Epithelial cell of proximal tubule (primary cell): ENCODE data around the gene PARN. TPM values are rescaled to one million over a fixed set of nuclear protein-coding genes. Genes with fewer than 3 reads are reported as not detected.
A peak's percentile ranks its signal among the peaks of the same experiment; 100 is the strongest.

ENCODE experiments used
- DNase-seq: peaks from one replicate; pipeline ENCODE4 v3.0.0-alpha.2; 2011; ENCODE audit warnings: low read depth
- H3K4me3 ChIP-seq: 2 replicates; pipeline ENCODE4 v1.5.1; 2011; ENCODE audit warnings: low read depth, mild to moderate bottlenecking, low read length
- total RNA-seq: library from RNA; depleted of rRNA; stranded (reverse); fragments of >200 nt; gene quantifications from 2 replicates; pipeline ENCODE4 v1.2.3, GENCODE V29; 2015
- TF ChIP-seq, protein P1 (sequence below): conservative IDR thresholded peaks from 2 replicates; pipeline ENCODE4 v1.5.1; 2012; ENCODE audit warnings: low read depth, mild to moderate bottlenecking, low read length

The PARN gene
- total RNA-seq, 1 donor from 2014 or later, result 28.5 TPM

DNA sequence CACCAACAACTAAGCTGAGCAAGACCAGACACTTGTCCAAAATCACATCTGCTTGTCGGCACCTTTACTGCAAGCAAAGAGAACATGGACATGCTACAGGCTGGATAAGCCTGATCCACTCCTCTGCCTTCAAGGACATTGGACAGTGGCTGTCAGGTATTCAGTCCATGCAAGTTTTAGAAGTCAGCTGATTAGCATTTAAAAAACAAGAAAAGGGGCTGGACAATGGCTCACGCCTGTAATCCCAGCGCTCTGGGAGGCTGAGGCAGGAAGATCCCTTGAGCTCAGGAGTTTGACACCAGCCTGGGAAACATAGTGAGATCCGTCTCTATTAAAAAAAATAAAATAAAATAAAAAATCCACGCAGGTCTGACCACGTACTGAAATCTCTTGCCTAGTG lies 20.3 kb downstream of the PARN start:
- no peak for DNase-seq
- TF ChIP-seq, protein P1, sequence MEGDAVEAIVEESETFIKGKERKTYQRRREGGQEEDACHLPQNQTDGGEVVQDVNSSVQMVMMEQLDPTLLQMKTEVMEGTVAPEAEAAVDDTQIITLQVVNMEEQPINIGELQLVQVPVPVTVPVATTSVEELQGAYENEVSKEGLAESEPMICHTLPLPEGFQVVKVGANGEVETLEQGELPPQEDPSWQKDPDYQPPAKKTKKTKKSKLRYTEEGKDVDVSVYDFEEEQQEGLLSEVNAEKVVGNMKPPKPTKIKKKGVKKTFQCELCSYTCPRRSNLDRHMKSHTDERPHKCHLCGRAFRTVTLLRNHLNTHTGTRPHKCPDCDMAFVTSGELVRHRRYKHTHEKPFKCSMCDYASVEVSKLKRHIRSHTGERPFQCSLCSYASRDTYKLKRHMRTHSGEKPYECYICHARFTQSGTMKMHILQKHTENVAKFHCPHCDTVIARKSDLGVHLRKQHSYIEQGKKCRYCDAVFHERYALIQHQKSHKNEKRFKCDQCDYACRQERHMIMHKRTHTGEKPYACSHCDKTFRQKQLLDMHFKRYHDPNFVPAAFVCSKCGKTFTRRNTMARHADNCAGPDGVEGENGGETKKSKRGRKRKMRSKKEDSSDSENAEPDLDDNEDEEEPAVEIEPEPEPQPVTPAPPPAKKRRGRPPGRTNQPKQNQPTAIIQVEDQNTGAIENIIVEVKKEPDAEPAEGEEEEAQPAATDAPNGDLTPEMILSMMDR, result no peak
- no peak overlapping the region for H3K4me3 ChIP-seq

DNA sequence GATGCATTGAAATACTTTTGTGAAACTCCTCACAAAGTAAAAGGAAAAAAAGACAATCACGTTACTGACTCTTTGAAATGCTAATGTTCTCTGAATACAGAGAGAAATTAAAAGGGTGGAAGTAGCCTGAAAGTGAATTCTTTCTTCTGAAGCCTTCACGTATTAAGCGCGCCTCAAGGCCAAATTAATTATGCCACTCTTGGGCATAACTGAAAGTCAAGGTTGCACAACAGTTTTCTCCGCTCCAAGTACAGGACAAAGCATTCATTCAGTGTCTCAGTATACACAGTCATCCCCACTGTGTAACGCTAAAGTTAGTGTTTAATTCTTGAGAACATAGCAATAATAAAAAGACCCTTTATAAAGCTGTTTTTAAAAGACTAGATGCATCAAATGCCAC lies 21.5 kb downstream of the PARN start:
- DNase-seq, result no peak
- TF ChIP-seq, protein P1, result no peak
- no peak overlapping the region for H3K4me3 ChIP-seq

DNA sequence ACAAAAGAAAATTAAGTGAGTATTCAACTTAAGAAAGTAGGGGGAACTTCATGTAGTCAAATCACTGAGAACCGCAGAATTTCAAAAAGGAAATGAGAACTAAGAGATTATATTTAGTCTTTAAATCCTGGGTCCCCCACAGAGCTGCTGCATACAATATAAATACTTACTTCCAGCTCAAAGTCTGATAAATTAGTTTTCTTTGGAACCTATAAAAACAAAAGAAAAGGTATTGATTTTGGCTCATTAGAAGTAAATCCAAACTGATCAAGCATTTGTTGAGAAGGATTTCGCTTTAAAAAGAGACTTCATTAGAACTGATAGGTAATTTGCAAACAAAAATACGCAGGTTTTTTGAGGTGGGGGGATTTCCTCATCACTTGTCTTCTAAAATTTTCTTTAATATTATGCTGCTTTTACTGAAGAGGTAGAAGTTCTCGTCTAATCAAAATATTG lies 21.9 kb downstream of the PARN start:
- TF ChIP-seq, protein P1, result no peak
- no peak for DNase-seq
- H3K4me3 ChIP-seq, result no peak overlapping the region

DNA sequence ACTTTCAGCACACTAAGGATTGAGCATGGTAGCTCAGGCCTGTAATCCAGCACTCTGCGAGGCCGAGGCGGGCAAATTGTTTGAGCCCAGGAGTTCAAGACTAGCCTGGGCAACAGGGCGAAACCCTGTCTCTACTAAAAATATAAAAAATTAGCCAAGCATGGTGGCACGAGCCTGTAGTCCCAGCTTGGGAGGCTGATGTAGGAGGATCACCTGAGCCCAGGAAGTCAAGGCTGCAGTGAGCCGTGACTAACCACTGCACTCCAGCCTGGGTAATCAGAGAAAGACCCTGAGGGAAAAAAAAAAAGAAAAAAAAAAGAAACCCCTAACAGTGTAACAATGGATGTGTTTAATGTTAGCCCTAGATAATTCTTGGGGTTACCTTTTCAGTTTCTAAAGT lies 24.0 kb downstream of the PARN start:
- H3K4me3 ChIP-seq, result no peak overlapping the region
- DNase-seq, result no peak
- TF ChIP-seq, protein P1, result no peak

DNA sequence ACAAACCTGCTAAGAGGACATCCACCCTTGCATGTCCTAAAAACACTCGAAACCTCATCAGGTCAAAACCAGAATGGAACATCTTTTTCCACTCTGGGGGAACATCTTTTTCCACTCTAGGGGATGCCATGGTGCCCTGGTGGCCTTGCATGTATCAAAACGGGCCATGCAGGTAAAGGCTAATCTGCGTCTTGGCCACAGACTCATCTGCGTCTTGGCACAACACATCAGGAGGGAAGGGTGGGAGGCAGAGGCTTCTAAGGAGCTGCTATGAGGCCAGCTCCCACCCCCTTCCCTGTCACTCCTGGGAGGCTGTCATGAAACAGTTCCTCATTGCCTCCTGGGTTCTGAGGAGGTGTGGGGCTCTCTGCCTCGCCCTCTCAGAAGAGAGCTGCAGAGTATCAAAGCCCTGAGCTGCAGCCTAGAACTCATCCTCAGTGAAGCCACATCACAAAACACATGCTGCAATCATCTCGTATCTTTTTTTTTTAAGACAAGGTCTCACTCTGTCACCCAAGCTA lies 27.6 kb downstream of the PARN start:
- no peak for DNase-seq
- no peak overlapping the region for H3K4me3 ChIP-seq
- TF ChIP-seq, protein P1, result no peak

DNA sequence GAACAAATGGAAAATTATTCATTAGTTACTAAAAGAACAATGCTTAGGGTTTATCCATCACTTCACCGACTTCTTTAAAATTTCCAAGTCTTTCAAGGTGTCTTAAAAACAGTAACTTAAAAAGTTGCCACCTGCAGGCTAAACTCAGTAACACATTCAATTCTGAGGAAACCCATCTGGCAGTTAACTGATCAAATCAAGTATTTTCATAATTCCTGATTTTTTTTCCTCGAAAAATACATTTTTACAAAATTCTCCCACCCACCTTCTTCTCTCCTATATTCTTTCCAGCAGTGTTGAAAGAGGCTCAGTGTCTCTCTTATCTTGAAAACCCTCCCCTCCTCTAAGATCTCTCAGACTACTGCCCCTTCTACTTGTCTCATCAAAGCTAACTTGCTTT lies 29.9 kb downstream of the PARN start:
- H3K4me3 ChIP-seq, result no peak overlapping the region
- TF ChIP-seq, protein P1, result peak; percentile 50
- DNase-seq, result no peak

DNA sequence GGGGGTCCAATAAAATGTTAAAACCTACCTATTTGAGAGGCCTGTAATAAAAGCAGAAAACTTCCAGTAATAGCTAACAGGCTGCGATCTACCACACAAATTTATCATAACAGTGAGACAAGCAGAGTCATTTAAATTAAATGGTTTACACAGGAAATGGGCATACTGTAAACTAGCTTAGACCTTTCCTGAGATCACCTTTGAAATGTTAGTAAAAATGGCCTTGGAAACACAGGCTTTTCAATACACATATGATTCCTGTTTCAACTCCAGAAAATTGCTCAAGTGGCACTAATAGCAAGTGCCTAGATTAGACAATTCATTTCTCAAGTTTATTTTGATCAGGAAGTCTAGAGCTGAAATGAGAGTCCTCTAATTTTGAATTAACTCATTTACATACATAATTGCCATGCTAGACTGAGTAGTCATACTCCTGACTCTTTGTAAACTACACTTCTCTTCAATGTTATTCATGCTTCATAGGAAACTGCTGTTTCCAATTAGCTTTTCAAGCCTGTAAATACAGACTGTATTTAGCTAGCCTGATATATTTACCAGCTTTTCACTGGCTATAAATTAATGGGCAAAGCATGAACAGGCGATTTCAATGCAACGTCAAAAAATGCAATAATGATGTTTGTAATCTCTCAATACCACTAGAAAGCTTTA lies 43.3 kb downstream of the PARN start:
- DNase-seq, result no peak
- H3K4me3 ChIP-seq, result no peak overlapping the region
- TF ChIP-seq, protein P1, result no peak
